Stimulated activated CD4-positive, alpha-beta T cell treated with anti-CD3 and anti-CD28 coated beads, Interleukin-4, amount 100 ng/mL, for 1 hour (primary cell): ENCODE data around the gene RFC4.
"Not testable (repeated sequence)": the region's sequence is repeated elsewhere in the genome, so short reads cannot be mapped to it uniquely, and the experiment has no call there.

Experiments
- DNase-seq: peaks from one replicate; pipeline ENCODE4 v3.0.0-alpha.2; 2020

RFC4 gene

GRCh38 chr3:186806089-186807055 is at the start of gene RFC4:
RFC4 (minus strand) TSS chr3:186806482; CDS start chr3:186804713, 1,769 bp downstream.
- peak; percentile 88 for DNase-seq

- DNase-seq: no peak
These were observed 48.7 kb upstream of the RFC4 start for GRCh38 chr3:186854954-186855353.

- DNase-seq: no peak
These were observed 47.9 kb upstream of the RFC4 start for GRCh38 chr3:186854146-186854545.

- no peak for DNase-seq
These were observed 46.7 kb upstream of the RFC4 start for GRCh38 chr3:186852994-186853393.

GRCh38 chr3:186851835-186852234 is 45.6 kb upstream of the RFC4 start:
- not testable (repeated sequence) for DNase-seq

GRCh38 chr3:186849374-186849975 is 43.2 kb upstream of the RFC4 start:
- no peak for DNase-seq

- no peak for DNase-seq
These were observed 41.2 kb upstream of the RFC4 start for GRCh38 chr3:186847437-186847836.

- no peak for DNase-seq
These were observed 39.5 kb upstream of the RFC4 start for GRCh38 chr3:186845756-186846155.

- no peak for DNase-seq
These were observed 38.6 kb upstream of the RFC4 start for GRCh38 chr3:186844908-186845307.

- DNase-seq: no peak
These were observed 36.8 kb upstream of the RFC4 start for GRCh38 chr3:186843039-186843432.

GRCh38 chr3:186842426-186843038 is 36.2 kb upstream of the RFC4 start, which contains the start of gene ADIPOQ:
ADIPOQ (plus strand) TSS chr3:186842710; CDS start chr3:186853059, 10,349 bp downstream.
- no peak for DNase-seq

GRCh38 chr3:186841620-186842019 is 35.3 kb upstream of the RFC4 start:
- no peak for DNase-seq

GRCh38 chr3:186839874-186840641 is 33.8 kb upstream of the RFC4 start:
- no peak for DNase-seq

GRCh38 chr3:186832276-186832675 is 26.0 kb upstream of the RFC4 start:
- DNase-seq: no peak

- no peak for DNase-seq
These were observed 25.5 kb upstream of the RFC4 start for GRCh38 chr3:186831798-186832197.

GRCh38 chr3:186828340-186828739 is 22.1 kb upstream of the RFC4 start:
- DNase-seq: no peak

GRCh38 chr3:186826976-186827857 is 20.9 kb upstream of the RFC4 start:
- DNase-seq: peak; percentile 84

- peak; percentile 18 for DNase-seq
These were observed 20.2 kb upstream of the RFC4 start for GRCh38 chr3:186826410-186826975.

GRCh38 chr3:186825872-186826409 is 19.7 kb upstream of the RFC4 start:
- peak; percentile 5 for DNase-seq

GRCh38 chr3:186825294-186825821 is 19.1 kb upstream of the RFC4 start:
- peak; percentile 56 for DNase-seq
